Body of pancreas (tissue), 4 donors: Measurements from ENCODE around the gene GSDME.

Experiments used
- CTCF ChIP-seq, 7 experiments: fragments of 450-650 bp in 4 of 7; fragments of 200-600 bp in 3 of 7; sonication (generic) in 3 of 7; IDR thresholded peaks; one replicate each; pipeline ENCODE4 v1.5.1; 2016 to 2019; ENCODE audit warnings: antibody characterized with exemption in 7 of 7
- POLR2A ChIP-seq, 3 donors: fragments of 450-650 bp; IDR thresholded peaks; one replicate each; pipeline ENCODE4 v1.6.1; 2016; ENCODE audit warnings: antibody characterized with exemption in 3 of 3, mild to moderate bottlenecking in 2 of 3

GRCh38 chr7:24764972-24765744 lies 7.9 kb upstream of the GSDME start:
- TF ChIP-seq CTCF (IDR thresholded peaks at IDR 0.05), result no peak
- TF ChIP-seq POLR2A (IDR thresholded peaks at IDR 0.05), result no peak
